ENCODE measurements around the gene AKAP11.

DNA sequence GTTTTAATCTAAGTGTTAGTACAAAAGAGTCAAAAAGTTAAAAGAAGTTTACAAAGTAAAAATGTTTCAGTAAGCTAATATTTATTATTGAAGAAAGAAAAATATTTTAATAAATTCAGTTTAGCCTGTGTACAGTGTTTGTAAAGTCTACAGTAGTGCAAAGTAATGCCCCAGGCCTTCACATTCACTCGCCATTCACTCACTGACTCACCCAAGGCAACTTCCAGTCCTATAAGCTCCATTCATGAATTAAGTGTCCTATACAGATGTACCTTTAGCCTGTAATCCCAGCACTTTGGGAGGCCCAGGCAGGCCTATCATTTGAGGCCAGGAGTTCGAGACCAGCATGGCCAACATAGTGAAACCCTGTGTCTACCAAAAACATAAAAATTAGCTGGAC is 24.1 kb upstream of the AKAP11 start:
- TF ChIP-seq EP300 (IDR thresholded peaks at IDR 0.05; ENCODE audit: low read length): no peak
- no peak for TF ChIP-seq CTCF (IDR thresholded peaks at IDR 0.05 in 2 of 3, conservative IDR thresholded peaks at IDR 0.05 in 1 of 3; ENCODE audit: insufficient read depth in 2 of 3, low read depth in 1 of 3, low read length in 3 of 3)
- no peak for TF ChIP-seq ZFPM2 (CRISPR knock-in tag; IDR thresholded peaks at IDR 0.05)
- no peak for TF ChIP-seq JUN (IDR thresholded peaks at IDR 0.05; ENCODE audit: borderline replicate concordance, low read depth, low read length)
- TF ChIP-seq JUN (CRISPR knock-in tag; IDR thresholded peaks at IDR 0.05; ENCODE audit: borderline replicate concordance): no peak
- TF ChIP-seq KDM5B (IDR thresholded peaks at IDR 0.05; ENCODE audit: insufficient replicate concordance, low read depth, low read length): no peak
- TF ChIP-seq, protein P1, sequence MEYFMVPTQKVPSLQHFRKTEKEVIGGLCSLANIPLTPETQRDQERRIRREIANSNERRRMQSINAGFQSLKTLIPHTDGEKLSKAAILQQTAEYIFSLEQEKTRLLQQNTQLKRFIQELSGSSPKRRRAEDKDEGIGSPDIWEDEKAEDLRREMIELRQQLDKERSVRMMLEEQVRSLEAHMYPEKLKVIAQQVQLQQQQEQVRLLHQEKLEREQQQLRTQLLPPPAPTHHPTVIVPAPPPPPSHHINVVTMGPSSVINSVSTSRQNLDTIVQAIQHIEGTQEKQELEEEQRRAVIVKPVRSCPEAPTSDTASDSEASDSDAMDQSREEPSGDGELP (CRISPR knock-in tag; IDR thresholded peaks at IDR 0.05; ENCODE audit: borderline replicate concordance): no peak
- no peak for TF ChIP-seq ZNF699 (CRISPR knock-in tag; IDR thresholded peaks at IDR 0.05; ENCODE audit: insufficient replicate concordance)
- TF ChIP-seq POLR2G (IDR thresholded peaks at IDR 0.05; ENCODE audit: low read depth, low read length): no peak
- TF ChIP-seq HMG20B (CRISPR knock-in tag; IDR thresholded peaks at IDR 0.05): no peak
- no peak for TF ChIP-seq SOX6 (IDR thresholded peaks at IDR 0.05)
- TF ChIP-seq OTX1 (CRISPR knock-in tag; IDR thresholded peaks at IDR 0.05): no peak
- no peak for TF ChIP-seq PML (IDR thresholded peaks at IDR 0.05; ENCODE audit: low read length)

Data from K562 (cell line).